Measurements from ENCODE around the gene NDRG2. TPM values are rescaled to one million over a fixed set of nuclear protein-coding genes. Genes with fewer than 3 reads are reported as not detected.

NDRG2 gene
- total RNA-seq, 3 donors from 2014 or later, result 251 to 693 (median 258) TPM

DNA sequence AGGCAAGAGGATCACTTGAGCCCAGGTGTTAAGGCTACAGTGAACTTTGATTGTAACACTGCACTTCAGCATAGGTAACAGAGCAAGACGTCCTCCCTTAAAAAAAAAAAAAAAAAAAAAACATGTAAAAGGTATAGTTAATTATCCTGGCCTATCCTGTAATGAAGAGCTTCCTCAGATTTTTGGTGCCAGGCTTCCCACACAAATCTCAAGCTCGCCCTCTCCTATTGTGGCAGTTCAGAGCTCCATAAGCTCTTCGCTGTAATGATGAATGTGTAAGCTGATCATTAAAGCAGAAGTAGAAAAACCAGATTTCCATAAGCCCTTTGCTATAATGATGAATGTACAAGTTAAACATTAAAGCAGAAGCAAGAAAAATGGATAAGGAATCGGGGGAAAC lies 27.7 kb downstream of the NDRG2 start:
- TF ChIP-seq POLR2AphosphoS5 (IDR thresholded peaks at IDR 0.05), result no peak
- no peak for TF ChIP-seq POLR2A (IDR thresholded peaks at IDR 0.05)
- TF ChIP-seq, protein P1, sequence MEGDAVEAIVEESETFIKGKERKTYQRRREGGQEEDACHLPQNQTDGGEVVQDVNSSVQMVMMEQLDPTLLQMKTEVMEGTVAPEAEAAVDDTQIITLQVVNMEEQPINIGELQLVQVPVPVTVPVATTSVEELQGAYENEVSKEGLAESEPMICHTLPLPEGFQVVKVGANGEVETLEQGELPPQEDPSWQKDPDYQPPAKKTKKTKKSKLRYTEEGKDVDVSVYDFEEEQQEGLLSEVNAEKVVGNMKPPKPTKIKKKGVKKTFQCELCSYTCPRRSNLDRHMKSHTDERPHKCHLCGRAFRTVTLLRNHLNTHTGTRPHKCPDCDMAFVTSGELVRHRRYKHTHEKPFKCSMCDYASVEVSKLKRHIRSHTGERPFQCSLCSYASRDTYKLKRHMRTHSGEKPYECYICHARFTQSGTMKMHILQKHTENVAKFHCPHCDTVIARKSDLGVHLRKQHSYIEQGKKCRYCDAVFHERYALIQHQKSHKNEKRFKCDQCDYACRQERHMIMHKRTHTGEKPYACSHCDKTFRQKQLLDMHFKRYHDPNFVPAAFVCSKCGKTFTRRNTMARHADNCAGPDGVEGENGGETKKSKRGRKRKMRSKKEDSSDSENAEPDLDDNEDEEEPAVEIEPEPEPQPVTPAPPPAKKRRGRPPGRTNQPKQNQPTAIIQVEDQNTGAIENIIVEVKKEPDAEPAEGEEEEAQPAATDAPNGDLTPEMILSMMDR (IDR thresholded peaks at IDR 0.05), result no peak
- H3K4me3 ChIP-seq, result no peak overlapping the region
- DNase-seq (ENCODE audit: low spot score in 2 of 2), result no peak

DNA sequence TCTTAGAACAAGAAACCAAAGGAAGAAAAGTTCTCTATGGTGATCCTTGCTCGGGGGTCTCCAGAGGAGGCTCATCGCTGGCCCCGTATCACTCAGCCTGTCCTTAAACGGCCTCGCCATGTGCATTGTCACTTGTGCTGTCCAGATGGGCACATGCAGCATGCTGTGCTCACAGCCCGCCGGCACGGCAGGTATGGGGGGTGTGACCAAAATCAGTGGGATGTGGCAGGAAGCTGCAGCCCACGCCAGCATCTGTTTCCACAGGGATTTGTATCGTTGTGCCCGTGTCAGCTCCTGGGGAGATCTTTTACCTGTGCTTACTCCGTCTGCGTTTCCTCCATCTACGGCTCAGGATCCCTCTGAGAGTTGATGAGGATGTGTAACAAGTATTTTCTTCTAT lies 28.3 kb downstream of the NDRG2 start:
- no peaks in the 10 kb centered on the region for H3K9me3 ChIP-seq
- H3K36me3 ChIP-seq, result peaks cover 12% of the 10 kb centered on the region
- no peak for DNase-seq (ENCODE audit: low spot score in 2 of 2)
- H3K27ac ChIP-seq, result no peak overlapping the region
- H3K4me1 ChIP-seq, result no peaks in the 10 kb centered on the region
- no peak overlapping the region for H3K4me3 ChIP-seq
- intact Hi-C loops (cut with DNase I; ENCODE audit: low total_unique reads), result no loop called here
- TF ChIP-seq POLR2AphosphoS5 (IDR thresholded peaks at IDR 0.05), result no peak
- TF ChIP-seq POLR2A (IDR thresholded peaks at IDR 0.05), result no peak
- TF ChIP-seq, protein P1 (IDR thresholded peaks at IDR 0.05), result no peak
- no peaks in the 10 kb centered on the region for H3K27me3 ChIP-seq

More for the DNA sequence above, 27.7 kb downstream of the NDRG2 start:
- Histone ChIP-seq H3K36me3 (peaks cover 12% of the 10 kb centered on the region), H3K9me3 (no peaks in the 10 kb centered on the region), H3K4me1 (no peaks in the 10 kb centered on the region), H3K27me3 (no peaks in the 10 kb centered on the region), H3K27ac (peak overlapping the region in 1 of 2 donors; percentile 79)
- intact Hi-C loops (cut with DNase I; ENCODE audit: low total_unique reads), result no loop called here

DNA sequence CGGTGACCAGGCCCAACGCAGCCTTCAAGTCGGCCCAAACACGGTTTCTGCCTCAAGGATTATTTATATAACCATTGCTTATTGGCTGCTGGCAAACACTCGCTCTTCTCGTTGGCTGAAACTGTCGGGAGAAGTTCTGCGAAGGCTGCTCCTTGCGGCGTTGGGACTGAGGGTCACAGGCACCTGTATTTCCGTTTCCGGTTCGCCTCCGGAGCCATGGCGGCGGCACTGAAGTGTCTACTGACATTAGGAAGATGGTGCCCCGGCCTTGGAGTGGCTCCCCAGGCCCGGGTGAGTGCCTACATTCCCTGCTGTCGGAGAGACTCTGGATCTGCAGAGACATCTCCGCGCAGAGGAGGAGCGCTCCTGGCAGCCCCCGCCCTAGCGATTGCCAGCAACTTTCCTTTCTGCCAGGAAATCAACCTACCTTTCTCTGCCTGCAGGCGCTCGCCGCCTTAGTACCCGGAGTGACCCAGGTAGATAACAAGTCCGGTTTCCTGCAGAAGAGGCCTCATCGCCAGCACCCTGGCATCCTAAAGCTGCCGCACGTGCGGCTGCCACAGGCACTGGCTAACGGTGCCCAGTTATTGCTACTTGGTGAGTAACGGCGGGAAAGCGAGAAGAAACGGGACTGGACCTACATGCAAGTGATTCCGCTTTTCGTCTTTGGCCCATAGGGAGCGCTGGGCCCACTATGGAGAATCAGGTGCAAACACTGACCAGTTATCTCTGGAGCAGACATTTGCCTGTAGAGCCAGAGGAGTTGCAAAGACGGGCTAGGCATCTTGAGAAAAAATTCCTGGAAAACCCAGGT lies 34.9 kb downstream of the NDRG2 start, which contains the start of gene METTL17:
Gene METTL17 (plus strand): TSS at position 194 of the 814 bp plus-strand sequence. CDS start 23 bp downstream, at position 217.
- Histone ChIP-seq H3K27me3 (no peaks in the 10 kb centered on the region), H3K4me3 (peak within 1 kb of the TSS; percentile 76 to 93 (median 87)), H3K4me1 (peaks cover 5 to 20% of the 10 kb centered on the region in 2 donors), H3K36me3 (no peaks in the 10 kb centered on the region), H3K27ac (peak within 1 kb of the TSS; percentile 89 to 91), H3K9me3 (no peaks in the 10 kb centered on the region)
- peak; percentile 90 to 93 for DNase-seq (ENCODE audit: low spot score in 2 of 2)
- intact Hi-C loops (cut with DNase I; ENCODE audit: low total_unique reads), result no loop called here
- TF ChIP-seq POLR2A (IDR thresholded peaks at IDR 0.05) (peak; percentile 74), POLR2AphosphoS5 (IDR thresholded peaks at IDR 0.05) (peak; percentile 76 to 79 (median 79))
- TF ChIP-seq, protein P1 (IDR thresholded peaks at IDR 0.05), result peak in 2 of 3 donors; percentile 19 to 23

DNA sequence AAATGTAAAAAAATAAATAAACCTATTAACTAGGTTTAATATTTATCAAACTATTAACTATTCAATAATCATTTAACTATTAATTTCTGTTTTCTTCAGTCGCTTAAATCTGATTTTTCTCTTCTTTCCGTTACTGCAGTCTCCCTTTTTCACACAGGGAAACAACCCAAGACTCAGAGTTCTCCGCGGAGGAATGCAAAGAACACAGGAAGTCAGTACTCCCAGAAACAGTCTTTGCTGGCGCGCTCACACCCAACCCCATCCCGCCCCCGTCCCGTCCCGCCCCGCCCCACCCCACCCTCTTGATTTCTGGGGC lies 35.4 kb downstream of the NDRG2 start:
- no peak for DNase-seq (ENCODE audit: low spot score in 2 of 2)
- no peaks in the 10 kb centered on the region for H3K36me3 ChIP-seq
- TF ChIP-seq, protein P1 (IDR thresholded peaks at IDR 0.05), result no peak
- TF ChIP-seq POLR2AphosphoS5 (IDR thresholded peaks at IDR 0.05) (no peak), POLR2A (IDR thresholded peaks at IDR 0.05) (no peak)
- no peaks in the 10 kb centered on the region for H3K9me3 ChIP-seq
- H3K27me3 ChIP-seq, result no peaks in the 10 kb centered on the region
- H3K4me3 ChIP-seq, result peak overlapping the region; percentile 76 to 93 (median 87)
- peaks cover 5 to 20% of the 10 kb centered on the region in 2 donors for H3K4me1 ChIP-seq
- intact Hi-C loops (cut with DNase I; ENCODE audit: low total_unique reads), result no loop called here
- peak overlapping the region; percentile 89 to 91 for H3K27ac ChIP-seq

All from breast epithelium (tissue), 4 donors.